NCI-H1436 (cell line): ENCODE results near the gene PALS2.

ENCODE experiments used
- DNase-seq: peaks from one replicate; lab custom pipeline; 2025; lab: John Stamatoyannopoulos, UW

Gene PALS2

GRCh38 chr7:24587853-24588252 lies 14.6 kb downstream of the PALS2 start:
- no peak for DNase-seq

GRCh38 chr7:24591152-24591551 lies 17.9 kb downstream of the PALS2 start:
- no peak for DNase-seq

GRCh38 chr7:24595671-24596418 lies 22.6 kb downstream of the PALS2 start:
- no peak for DNase-seq

- DNase-seq, result no peak
Observed at GRCh38 chr7:24597014-24597413, 23.8 kb downstream of the PALS2 start.

GRCh38 chr7:24601600-24601999 lies 28.3 kb downstream of the PALS2 start:
- DNase-seq, result no peak

- DNase-seq, result no peak
Observed at GRCh38 chr7:24602860-24603456, 29.7 kb downstream of the PALS2 start.

GRCh38 chr7:24604630-24605029 lies 31.4 kb downstream of the PALS2 start:
- DNase-seq, result no peak

- no peak for DNase-seq
Observed at GRCh38 chr7:24608504-24608903, 35.3 kb downstream of the PALS2 start.

- no peak for DNase-seq
Observed at GRCh38 chr7:24609059-24609458, 35.8 kb downstream of the PALS2 start.

GRCh38 chr7:24609570-24609969 lies 36.3 kb downstream of the PALS2 start:
- DNase-seq, result no peak

GRCh38 chr7:24611130-24611529 lies 37.9 kb downstream of the PALS2 start:
- no peak for DNase-seq

- no peak for DNase-seq
Observed at GRCh38 chr7:24617957-24618616, 44.8 kb downstream of the PALS2 start.

GRCh38 chr7:24619978-24620377 lies 46.7 kb downstream of the PALS2 start:
- DNase-seq, result no peak

- no peak for DNase-seq
Observed at GRCh38 chr7:24622646-24623182, 49.5 kb downstream of the PALS2 start.
